SK-N-SH (cell line): ENCODE measurements around the gene CNTNAP5.

ENCODE experiments used
- CHD2 ChIP-seq: fragments of 150-350 bp; IDR thresholded peaks from 2 replicates; pipeline ENCODE4 v1.6.1; 2018; ENCODE audit warnings: low read length; ENCODE audit not compliant: partially characterized antibody
- CTCF ChIP-seq: fragments of 200-600 bp; sonication (generic); IDR thresholded peaks from 2 replicates; pipeline ENCODE4 v1.6.1; 2017; ENCODE audit warnings: antibody characterized with exemption, mild to moderate bottlenecking, moderate library complexity
- EP300 ChIP-seq, 2 experiments: IDR thresholded peaks; 2 replicates each; pipeline versions ENCODE4 v1.4.0 to v1.6.1; 2012; ENCODE audit warnings: borderline replicate concordance in 1 of 2, low read depth in 1 of 2, low read length in 1 of 2
- FOXM1 ChIP-seq: IDR thresholded peaks from 2 replicates; pipeline ENCODE4 v1.4.0; 2012; ENCODE audit warnings: low read depth, mild to moderate bottlenecking
- MAX ChIP-seq: IDR thresholded peaks from 2 replicates; pipeline ENCODE4 v1.4.0; 2012; ENCODE audit warnings: low read depth
- NRF1 ChIP-seq: IDR thresholded peaks from 2 replicates; pipeline ENCODE4 v1.6.1; 2012; ENCODE audit warnings: low read depth, mild to moderate bottlenecking, low read length
- PBX3 ChIP-seq: IDR thresholded peaks from 2 replicates; pipeline ENCODE4; 2012
- POLR2AphosphoS5 ChIP-seq: IDR thresholded peaks from 2 replicates; pipeline ENCODE4 v1.6.1; 2012; ENCODE audit warnings: low read depth, low read length
- RXRA ChIP-seq: IDR thresholded peaks from 2 replicates; pipeline ENCODE4 v1.4.0; 2012; ENCODE audit warnings: low read depth, mild to moderate bottlenecking, borderline replicate concordance
- SIN3A ChIP-seq: IDR thresholded peaks from 2 replicates; pipeline ENCODE4 v1.6.1; 2012; ENCODE audit warnings: low read depth, mild to moderate bottlenecking, low read length, moderate library complexity, borderline replicate concordance
- USF1 ChIP-seq: IDR thresholded peaks from 2 replicates; pipeline ENCODE4 v1.4.0; 2012; ENCODE audit warnings: low read depth, borderline replicate concordance
- USF2 ChIP-seq: fragments of 150-350 bp; IDR thresholded peaks from 2 replicates; pipeline ENCODE4 v1.6.1; 2017; ENCODE audit warnings: antibody characterized with exemption, low read length, low read depth, borderline replicate concordance

GRCh38 chr2:124652099-124652498 is 627.0 kb downstream of the CNTNAP5 start:
- no peak for TF ChIP-seq EP300 (IDR thresholded peaks at IDR 0.05; ENCODE audit: borderline replicate concordance in 1 of 2, low read depth in 1 of 2, low read length in 1 of 2)
- TF ChIP-seq CHD2, result no peak
- no peak for TF ChIP-seq CTCF
- no peak for TF ChIP-seq POLR2AphosphoS5
- TF ChIP-seq FOXM1, result no peak
- no peak for TF ChIP-seq USF2
- no peak for TF ChIP-seq RXRA
- no peak for TF ChIP-seq NRF1
- TF ChIP-seq SIN3A, result no peak
- no peak for TF ChIP-seq MAX
- TF ChIP-seq USF1, result no peak
- no peak for TF ChIP-seq PBX3
